NT2/D1 (cell line): ENCODE data around the gene PARPBP.

Experiments used
- YY1 ChIP-seq: IDR thresholded peaks from 2 replicates; pipeline ENCODE4 v1.6.1; 2011; ENCODE audit not compliant: insufficient read length, insufficient read depth
- ZNF274 ChIP-seq: IDR thresholded peaks from 2 replicates; pipeline ENCODE4 v1.6.1; 2011; ENCODE audit warnings: mild to moderate bottlenecking, low read depth, low read length

GRCh38 chr12:102144221-102144620 is 24.2 kb downstream of the PARPBP start:
- TF ChIP-seq ZNF274 = no peak
- TF ChIP-seq YY1 = no peak
